ENCODE data around the gene MED26. TPM values are rescaled to one million over a fixed set of nuclear protein-coding genes. Genes with fewer than 3 reads are reported as not detected.

MED26 gene
- total and polyA plus RNA-seq, 2 experiments from 2014 or later, result 6.6 to 7.8 TPM

DNA sequence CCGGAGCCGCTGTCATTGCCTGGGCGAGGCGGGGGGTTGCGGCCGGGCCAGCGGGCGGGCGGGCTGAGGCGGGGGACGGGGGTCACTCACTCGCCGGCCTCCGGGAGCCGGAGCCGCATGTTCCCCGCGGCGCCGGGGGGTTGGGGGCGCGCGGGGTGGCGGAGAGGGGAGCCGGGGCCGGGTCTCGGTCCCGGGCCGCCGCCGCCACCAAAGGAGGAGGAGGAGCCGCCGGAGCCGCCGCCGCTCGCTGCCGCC, 149 bp downstream of the MED26 start:
- Histone ChIP-seq H3K36me3 (replicated peaks; ENCODE audit: insufficient read depth, low read depth) (no peaks in the 10 kb centered on the region), H3K4me3 (peak overlapping the region; percentile 96), H3K9me3 (ENCODE audit: low read depth) (no peaks in the 10 kb centered on the region), H2AFZ (peak overlapping the region; percentile 7), H3K79me2 (peaks cover 53% of the 10 kb centered on the region), H3K9me2 (replicated peaks; ENCODE audit: insufficient read depth) (no peaks in the 10 kb centered on the region), H3K4me1 (ENCODE audit: insufficient read depth) (peaks cover 18% of the 10 kb centered on the region), H3K27ac (peak overlapping the region; percentile 84), H3K4me2 (peak overlapping the region; percentile 89), H4K20me1 (ENCODE audit: insufficient read depth, poor library complexity, severe bottlenecking) (peaks cover 51% of the 10 kb centered on the region), H3K27me3 (no peaks in the 10 kb centered on the region)
- WGBS (ENCODE audit: low lambda C conversion rate, missing lambda C conversion rate), result 0% methylated on average over 1 of the region's 38 CpGs
- no peak for TF ChIP-seq EZH2 (IDR thresholded peaks at IDR 0.05; ENCODE audit: borderline replicate concordance)
- TF ChIP-seq EZH2phosphoT487 (IDR thresholded peaks at IDR 0.05; ENCODE audit: low read depth, severe bottlenecking, unreplicated experiment), result no peak
- TF ChIP-seq, protein P1, sequence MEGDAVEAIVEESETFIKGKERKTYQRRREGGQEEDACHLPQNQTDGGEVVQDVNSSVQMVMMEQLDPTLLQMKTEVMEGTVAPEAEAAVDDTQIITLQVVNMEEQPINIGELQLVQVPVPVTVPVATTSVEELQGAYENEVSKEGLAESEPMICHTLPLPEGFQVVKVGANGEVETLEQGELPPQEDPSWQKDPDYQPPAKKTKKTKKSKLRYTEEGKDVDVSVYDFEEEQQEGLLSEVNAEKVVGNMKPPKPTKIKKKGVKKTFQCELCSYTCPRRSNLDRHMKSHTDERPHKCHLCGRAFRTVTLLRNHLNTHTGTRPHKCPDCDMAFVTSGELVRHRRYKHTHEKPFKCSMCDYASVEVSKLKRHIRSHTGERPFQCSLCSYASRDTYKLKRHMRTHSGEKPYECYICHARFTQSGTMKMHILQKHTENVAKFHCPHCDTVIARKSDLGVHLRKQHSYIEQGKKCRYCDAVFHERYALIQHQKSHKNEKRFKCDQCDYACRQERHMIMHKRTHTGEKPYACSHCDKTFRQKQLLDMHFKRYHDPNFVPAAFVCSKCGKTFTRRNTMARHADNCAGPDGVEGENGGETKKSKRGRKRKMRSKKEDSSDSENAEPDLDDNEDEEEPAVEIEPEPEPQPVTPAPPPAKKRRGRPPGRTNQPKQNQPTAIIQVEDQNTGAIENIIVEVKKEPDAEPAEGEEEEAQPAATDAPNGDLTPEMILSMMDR (IDR thresholded peaks at IDR 0.05; ENCODE audit: poor library complexity), result no peak
- DNase-seq (ENCODE audit: low spot score), result no peak

DNA sequence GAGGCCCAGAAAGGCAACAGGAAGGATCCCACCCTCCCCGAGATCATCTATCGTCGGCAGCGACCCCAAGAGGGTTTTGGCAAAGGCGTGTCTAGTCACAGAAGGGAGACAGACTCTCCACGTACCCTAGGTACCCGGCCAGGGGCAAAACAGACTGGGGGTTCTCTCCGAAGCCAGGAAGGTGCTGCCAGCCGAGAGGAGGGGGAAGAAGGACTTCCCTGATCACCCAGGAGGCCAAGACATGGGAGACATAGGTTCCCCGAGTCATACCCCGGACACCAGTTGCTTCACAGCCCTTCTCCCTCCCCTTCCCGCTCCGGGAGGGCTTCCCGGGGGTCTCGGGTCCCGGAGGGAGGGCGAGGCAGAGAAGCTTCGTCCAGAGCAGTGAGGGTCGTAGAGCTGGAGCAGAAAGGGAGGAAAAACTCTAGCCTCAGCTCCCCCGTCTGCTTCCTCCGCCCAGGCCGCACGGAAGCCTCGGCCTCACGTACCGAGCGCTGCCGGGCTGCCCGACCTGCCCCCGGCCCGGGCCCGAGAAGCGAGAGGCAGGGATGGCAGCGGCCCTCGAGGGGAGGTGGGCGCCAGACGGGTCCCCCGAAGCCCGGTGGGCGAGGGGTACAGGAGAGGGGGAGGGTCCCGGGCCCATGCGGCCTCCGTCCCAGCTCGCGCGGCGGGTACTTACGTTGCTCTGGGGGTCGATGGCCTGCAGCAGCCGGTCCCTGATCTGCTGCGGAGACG, 644 bp downstream of the MED26 start:
- Histone ChIP-seq H3K4me3 (peak overlapping the region; percentile 96), H3K4me1 (ENCODE audit: insufficient read depth) (peaks cover 18% of the 10 kb centered on the region), H4K20me1 (ENCODE audit: insufficient read depth, poor library complexity, severe bottlenecking) (peaks cover 56% of the 10 kb centered on the region), H3K4me2 (peak overlapping the region; percentile 89), H3K79me2 (peaks cover 58% of the 10 kb centered on the region), H3K9me2 (replicated peaks; ENCODE audit: insufficient read depth) (no peaks in the 10 kb centered on the region), H3K36me3 (replicated peaks; ENCODE audit: insufficient read depth, low read depth) (no peaks in the 10 kb centered on the region), H2AFZ (peak overlapping the region; percentile 7), H3K27me3 (no peaks in the 10 kb centered on the region), H3K9me3 (ENCODE audit: low read depth) (no peaks in the 10 kb centered on the region), H3K27ac (peak overlapping the region; percentile 84)
- 2% methylated on average over 43 of the region's 52 CpGs for WGBS (ENCODE audit: low lambda C conversion rate, missing lambda C conversion rate)
- TF ChIP-seq EZH2phosphoT487 (IDR thresholded peaks at IDR 0.05; ENCODE audit: low read depth, severe bottlenecking, unreplicated experiment) (no peak), EZH2 (IDR thresholded peaks at IDR 0.05; ENCODE audit: borderline replicate concordance) (no peak)
- TF ChIP-seq, protein P1 (IDR thresholded peaks at IDR 0.05; ENCODE audit: poor library complexity), result no peak
- peak; percentile 28 for DNase-seq (ENCODE audit: low spot score)

DNA sequence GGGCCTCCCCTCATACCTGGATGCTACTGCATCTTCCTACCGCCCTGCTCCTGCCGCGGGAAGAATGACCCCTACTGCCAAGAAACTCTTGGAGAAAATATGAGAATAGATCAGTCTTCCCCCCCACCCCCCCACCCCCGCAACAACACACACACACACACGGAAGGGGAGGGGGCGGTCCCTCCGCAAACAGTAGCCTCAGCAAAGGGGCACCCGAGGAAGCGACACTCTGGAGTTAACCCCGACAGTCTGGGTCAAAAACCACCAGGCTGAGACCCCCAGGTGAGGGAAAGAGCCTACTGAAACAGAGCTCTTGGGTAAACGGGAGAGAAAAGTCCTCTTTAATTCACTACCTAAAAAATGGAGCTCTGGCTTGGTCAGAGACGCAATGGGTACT, 1.2 kb downstream of the MED26 start:
- no peaks in the 10 kb centered on the region for H3K9me2 ChIP-seq (replicated peaks; ENCODE audit: insufficient read depth)
- WGBS (ENCODE audit: low lambda C conversion rate, missing lambda C conversion rate), result 8% methylated on average over 10 of the region's 12 CpGs
- H4K20me1 ChIP-seq (ENCODE audit: insufficient read depth, poor library complexity, severe bottlenecking), result peaks cover 62% of the 10 kb centered on the region
- H3K4me1 ChIP-seq (ENCODE audit: insufficient read depth), result peaks cover 18% of the 10 kb centered on the region
- H3K27ac ChIP-seq, result peak overlapping the region; percentile 84
- TF ChIP-seq EZH2phosphoT487 (IDR thresholded peaks at IDR 0.05; ENCODE audit: low read depth, severe bottlenecking, unreplicated experiment) (no peak), EZH2 (IDR thresholded peaks at IDR 0.05; ENCODE audit: borderline replicate concordance) (no peak)
- TF ChIP-seq, protein P1 (IDR thresholded peaks at IDR 0.05; ENCODE audit: poor library complexity), result no peak
- no peaks in the 10 kb centered on the region for H3K36me3 ChIP-seq (replicated peaks; ENCODE audit: insufficient read depth, low read depth)
- H3K27me3 ChIP-seq, result no peaks in the 10 kb centered on the region
- peak overlapping the region; percentile 7 for H2AFZ ChIP-seq
- peaks cover 61% of the 10 kb centered on the region for H3K79me2 ChIP-seq
- H3K9me3 ChIP-seq (ENCODE audit: low read depth), result no peaks in the 10 kb centered on the region
- DNase-seq (ENCODE audit: low spot score), result peak; percentile 24
- peak overlapping the region; percentile 96 for H3K4me3 ChIP-seq
- peak overlapping the region; percentile 89 for H3K4me2 ChIP-seq

Measured in hepatocyte (in vitro differentiated cells).